HG03045 (cell line): ENCODE data around the gene MYO5B.
"Not testable (repeated sequence)": the region's sequence is repeated elsewhere in the genome, so short reads cannot be mapped to it uniquely, and the experiment has no call there.

Experiments used
- ATAC-seq: cut with Tn5 transposase; IDR thresholded peaks from one replicate; pipeline ENCODE4 v1.9.1; 2021; ENCODE audit warnings: mild to moderate bottlenecking, moderate library complexity; ENCODE audit not compliant: unreplicated experiment

The MYO5B gene

GRCh38 chr18:49845629-49846360 lies 349.2 kb downstream of the MYO5B start:
- no peak for ATAC-seq

DNA sequence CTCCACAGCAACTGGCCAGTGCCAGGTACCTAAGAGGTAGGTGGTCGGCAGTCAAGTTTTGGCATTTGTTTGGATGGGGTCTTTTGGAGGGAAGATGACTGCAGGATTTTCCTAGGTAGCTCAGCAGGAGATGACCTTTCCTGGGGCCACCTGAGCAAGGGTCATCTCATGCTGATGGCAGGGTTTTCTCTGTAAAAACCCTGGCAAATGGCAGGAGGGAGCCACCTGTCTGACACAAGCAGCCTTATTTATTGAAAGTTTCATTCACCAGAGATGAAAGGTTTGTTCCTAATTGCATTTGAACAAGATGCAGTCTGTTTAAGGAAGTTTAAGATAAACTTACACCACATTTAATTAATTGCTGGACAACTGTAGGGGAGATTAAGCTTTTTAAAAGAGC lies 350.0 kb downstream of the MYO5B start:
- no peak for ATAC-seq

GRCh38 chr18:49843778-49844625 lies 350.9 kb downstream of the MYO5B start:
- no peak for ATAC-seq

DNA sequence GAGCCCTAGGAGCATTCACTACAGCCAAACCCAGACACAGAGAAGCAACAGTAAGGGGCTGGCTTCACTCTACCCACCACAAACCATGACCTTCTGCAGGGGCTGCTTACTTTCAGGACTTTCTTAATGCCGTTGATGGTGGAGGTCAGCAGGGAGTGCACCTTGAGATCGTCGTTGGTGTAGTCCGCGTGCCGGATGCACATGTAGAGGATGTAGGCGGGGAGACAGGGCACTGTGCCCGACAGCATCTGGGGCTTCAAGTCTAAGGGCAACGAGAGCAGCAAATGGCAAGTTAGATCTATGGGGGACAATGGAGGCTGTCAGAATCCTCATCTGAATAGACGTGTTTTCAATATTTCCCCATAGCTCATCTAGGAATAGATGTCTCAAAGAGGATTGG lies 351.8 kb downstream of the MYO5B start:
- ATAC-seq, result no peak

- ATAC-seq, result no peak
These were observed 352.3 kb downstream of the MYO5B start for GRCh38 chr18:49842656-49843055.

- no peak for ATAC-seq
These were observed 353.4 kb downstream of the MYO5B start for GRCh38 chr18:49841236-49842217.

- no peak for ATAC-seq
These were observed 355.9 kb downstream of the MYO5B start for GRCh38 chr18:49839012-49839411.

DNA sequence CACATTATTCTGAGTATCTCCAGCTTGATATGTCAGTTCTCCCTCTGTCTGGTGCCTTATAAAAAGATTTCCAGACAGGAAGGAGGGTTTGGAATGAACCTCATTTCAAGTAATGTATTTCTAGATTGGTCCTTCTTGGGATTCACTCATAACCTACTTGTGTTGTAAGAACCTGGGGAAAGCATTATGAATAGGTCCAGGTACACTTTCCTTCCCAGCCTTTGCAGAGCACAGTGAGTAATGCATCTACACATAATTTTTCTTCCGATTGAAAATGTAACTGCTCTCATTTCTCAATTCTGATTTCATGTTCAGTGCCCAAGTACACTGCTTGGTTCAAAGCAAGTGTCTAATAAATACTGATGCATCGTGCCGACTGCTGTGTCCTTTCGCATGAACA lies 356.6 kb downstream of the MYO5B start:
- no peak for ATAC-seq

- ATAC-seq, result no peak
These were observed 357.1 kb downstream of the MYO5B start for GRCh38 chr18:49837889-49838288.

DNA sequence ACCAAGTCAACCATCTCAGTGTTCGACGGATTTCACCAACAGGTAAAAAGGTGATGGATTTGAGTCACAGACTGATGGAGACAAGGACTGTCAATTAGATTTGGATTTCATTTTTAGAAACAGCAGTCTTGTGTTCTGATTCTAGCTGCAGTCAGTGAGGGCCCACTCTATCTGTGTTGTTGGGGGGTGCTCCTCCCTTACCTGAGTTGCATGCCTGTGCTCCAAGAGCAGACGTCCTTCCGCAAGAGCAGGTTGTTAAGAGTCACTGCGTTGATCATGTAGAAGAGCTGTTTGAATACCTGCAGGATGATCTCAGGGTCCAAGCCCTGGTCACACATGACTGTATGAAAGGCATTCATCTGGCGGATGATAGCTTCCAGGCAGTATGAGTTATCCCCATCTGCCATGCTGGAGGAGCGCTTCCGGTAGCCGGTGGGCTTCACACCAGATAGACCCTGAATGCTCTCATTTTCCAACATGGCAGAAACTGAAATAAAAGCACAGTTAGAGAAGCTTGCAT lies 357.6 kb downstream of the MYO5B start:
- ATAC-seq, result not testable (repeated sequence)

DNA sequence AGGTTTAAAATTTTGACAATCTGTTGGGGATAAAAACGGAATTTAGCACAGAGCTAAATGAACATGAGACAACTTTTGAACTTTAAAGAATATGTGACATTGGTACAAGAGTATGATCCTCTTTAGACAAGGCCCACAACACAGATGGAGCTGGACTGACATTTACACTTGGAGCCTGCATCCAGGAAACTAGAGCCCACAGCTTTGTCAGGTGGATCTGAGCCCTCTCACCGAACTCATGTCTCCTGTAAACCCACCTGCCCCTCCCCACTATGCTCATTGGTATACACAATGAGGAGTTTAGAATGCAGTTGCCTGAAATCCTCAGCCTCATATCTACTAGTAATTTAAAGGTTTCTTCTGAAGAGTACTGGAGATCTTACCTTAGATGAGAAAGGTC lies 359.5 kb downstream of the MYO5B start:
- no peak for ATAC-seq

- no peak for ATAC-seq
These were observed 360.7 kb downstream of the MYO5B start for GRCh38 chr18:49834258-49834657.

- no peak for ATAC-seq
These were observed 361.1 kb downstream of the MYO5B start for GRCh38 chr18:49833814-49834213.

GRCh38 chr18:49832221-49832647 lies 362.7 kb downstream of the MYO5B start:
- no peak for ATAC-seq

- no peak for ATAC-seq
These were observed 367.0 kb downstream of the MYO5B start for GRCh38 chr18:49827996-49828395.

- ATAC-seq, result no peak
These were observed 374.9 kb downstream of the MYO5B start for GRCh38 chr18:49819823-49820671.

GRCh38 chr18:49819071-49819662 lies 375.8 kb downstream of the MYO5B start:
- no peak for ATAC-seq

DNA sequence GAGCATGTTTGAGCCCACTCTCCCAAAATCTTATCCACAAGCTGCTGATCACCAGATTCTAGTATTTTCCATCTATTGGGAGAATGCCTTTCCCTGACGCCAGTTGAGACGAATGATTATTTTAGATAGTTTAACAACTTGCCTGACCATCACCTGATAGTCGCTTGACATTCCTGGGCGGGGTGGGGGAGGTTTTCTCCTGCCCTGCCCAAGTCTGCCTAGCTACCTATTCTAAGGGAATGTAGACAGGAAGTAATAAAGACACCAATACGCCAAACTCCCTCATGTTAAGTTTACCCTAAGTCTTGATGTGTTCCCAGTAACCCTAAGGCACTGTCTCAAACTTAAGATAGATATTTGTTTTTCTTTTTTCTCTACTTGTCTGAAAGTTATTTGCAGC lies 377.0 kb downstream of the MYO5B start:
- ATAC-seq, result no peak

- no peak for ATAC-seq
These were observed 379.0 kb downstream of the MYO5B start for GRCh38 chr18:49815927-49816326.

DNA sequence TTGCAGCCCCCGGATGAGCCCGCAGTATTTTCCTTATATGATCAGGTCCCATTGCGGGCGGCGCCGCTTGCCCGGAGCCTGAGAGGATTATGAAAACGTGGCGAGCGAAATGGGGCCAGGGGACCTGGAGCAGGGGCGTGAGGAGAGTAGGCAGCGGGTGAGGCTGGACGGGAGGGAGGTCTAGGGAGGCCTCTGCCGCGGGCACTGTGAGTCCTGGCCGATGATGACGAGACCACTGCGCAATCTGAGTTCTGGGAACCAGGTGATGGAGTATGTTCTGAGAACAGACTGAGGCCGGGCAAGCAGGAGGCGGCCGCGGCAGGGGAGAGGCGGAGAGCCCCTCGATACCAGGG lies 380.8 kb downstream of the MYO5B start:
- ATAC-seq, result peak; percentile 33
